Astrocyte (in vitro differentiated cells and primary cell): Measurements from ENCODE around the gene TRAK2. TPM values are rescaled to one million over a fixed set of nuclear protein-coding genes. Genes with fewer than 3 reads are reported as not detected.
"Not testable (repeated sequence)": the region's sequence is repeated elsewhere in the genome, so short reads cannot be mapped to it uniquely, and the experiment has no call there.

Experiments used
- DNase-seq: peaks from one replicate; pipeline ENCODE4 v3.0.0-alpha.2; 2010; ENCODE audit warnings: low read depth
- FAIRE-seq: peaks from 2 replicates; lab custom pipeline; 2011; peaks lifted over from hg19 to GRCh38; lab: Jason Lieb, UNC
- H2AFZ ChIP-seq: 2 replicates; pipeline ENCODE4 v1.6.0; 2012; ENCODE audit warnings: low read depth, low read length, inconsistent platforms
- H3K27ac ChIP-seq: 2 replicates; pipeline ENCODE4 v1.5.1; 2011; ENCODE audit warnings: low read depth, low read length, inconsistent platforms
- H3K27me3 ChIP-seq: 2 replicates; pipeline ENCODE4 v1.6.0; 2011; ENCODE audit warnings: low read length, inconsistent platforms; ENCODE audit not compliant: insufficient read depth
- H3K36me3 ChIP-seq: 2 replicates; pipeline ENCODE4 v1.5.1; 2011; ENCODE audit warnings: low read length, inconsistent platforms; ENCODE audit not compliant: insufficient read depth
- H3K4me1 ChIP-seq: 2 replicates; pipeline ENCODE4 v1.5.1; 2011; ENCODE audit warnings: low read length, inconsistent platforms; ENCODE audit not compliant: insufficient read depth
- H3K4me2 ChIP-seq: 2 replicates; pipeline ENCODE4 v1.6.0; 2012; ENCODE audit warnings: low read length, inconsistent platforms
- H3K4me3 ChIP-seq: 2 replicates; pipeline ENCODE4 v1.5.1; 2011; ENCODE audit warnings: low read depth, mild to moderate bottlenecking, low read length, inconsistent platforms; ENCODE audit not compliant: insufficient read depth
- H3K79me2 ChIP-seq: 2 replicates; pipeline ENCODE4 v1.6.0; 2012; ENCODE audit warnings: mild to moderate bottlenecking, low read length, inconsistent platforms; ENCODE audit not compliant: insufficient read depth
- H3K9ac ChIP-seq: 2 replicates; pipeline ENCODE4 v1.6.0; 2012; ENCODE audit warnings: mild to moderate bottlenecking, low read length, inconsistent platforms
- H3K9me3 ChIP-seq: 2 replicates; pipeline ENCODE4 v1.5.1; 2012; ENCODE audit warnings: low read depth, mild to moderate bottlenecking, low read length, inconsistent platforms; ENCODE audit not compliant: insufficient read depth
- H4K20me1 ChIP-seq: 2 replicates; pipeline ENCODE4 v1.6.0; 2012; ENCODE audit warnings: low read length, inconsistent platforms; ENCODE audit not compliant: insufficient read depth
- H3K27ac Mint-ChIP-seq: one replicate; pipeline ENCODE4 v1.8.0; 2021; ENCODE audit warnings: mild to moderate bottlenecking, mixed read lengths; ENCODE audit not compliant: unreplicated experiment
- H3K27me3 Mint-ChIP-seq: one replicate; pipeline ENCODE4 v1.8.0; 2021; ENCODE audit warnings: low read depth, mixed read lengths; ENCODE audit not compliant: unreplicated experiment
- H3K36me3 Mint-ChIP-seq: one replicate; pipeline ENCODE4 v1.8.0; 2021; ENCODE audit warnings: low read depth, mixed read lengths; ENCODE audit not compliant: unreplicated experiment
- H3K4me1 Mint-ChIP-seq: one replicate; pipeline ENCODE4 v1.8.0; 2021; ENCODE audit warnings: low read depth, mixed read lengths; ENCODE audit not compliant: unreplicated experiment
- H3K4me3 Mint-ChIP-seq: one replicate; pipeline ENCODE4 v1.8.0; 2021; ENCODE audit warnings: mild to moderate bottlenecking, moderate library complexity, mixed read lengths; ENCODE audit not compliant: unreplicated experiment
- H3K9me3 Mint-ChIP-seq: one replicate; pipeline ENCODE4 v1.8.0; 2021; ENCODE audit warnings: mild to moderate bottlenecking, mixed read lengths; ENCODE audit not compliant: unreplicated experiment
- CTCF ChIP-seq: IDR thresholded peaks from 2 replicates; pipeline ENCODE4 v1.5.1; 2011; ENCODE audit warnings: low read depth, mild to moderate bottlenecking, inconsistent platforms, low read length, moderate library complexity; ENCODE audit not compliant: insufficient read depth
- EZH2 ChIP-seq: IDR thresholded peaks from 2 replicates; pipeline ENCODE4 v1.6.1; 2012; ENCODE audit warnings: mild to moderate bottlenecking, low read length, inconsistent platforms; ENCODE audit not compliant: insufficient read depth
- total RNA-seq: library from RNA; stranded (reverse); gene quantifications from 2 replicates; pipeline ENCODE4 v1.2.1, GENCODE V29; 2021

The TRAK2 gene
- total RNA-seq, 1 donor from 2014 or later = 39.1 TPM

- Histone ChIP-seq H3K4me2 (no peak overlapping the region), H3K27me3 (no peaks in the 10 kb centered on the region), H3K27ac (no peak overlapping the region), H3K9ac (no peak overlapping the region), H3K36me3 (no peaks in the 10 kb centered on the region), H3K79me2 (no peaks in the 10 kb centered on the region), H4K20me1 (no peaks in the 10 kb centered on the region), H3K9me3 (peaks cover 4% of the 10 kb centered on the region), H2AFZ (no peak overlapping the region), H3K4me1 (no peaks in the 10 kb centered on the region), H3K4me3 (no peak overlapping the region)
- H3K9me3 Mint-ChIP-seq = peaks cover 21% of the 10 kb centered on the region
- peaks cover 56% of the 10 kb centered on the region for H3K36me3 Mint-ChIP-seq
- H3K4me3 Mint-ChIP-seq = no peak overlapping the region
- TF ChIP-seq CTCF (no peak), EZH2 (no peak)
- FAIRE-seq = no peak
- no peak overlapping the region for H3K27ac Mint-ChIP-seq
- H3K27me3 Mint-ChIP-seq = no peaks in the 10 kb centered on the region
- no peak for DNase-seq
- H3K4me1 Mint-ChIP-seq = no peaks in the 10 kb centered on the region
Measured at GRCh38 chr2:201369775-201370174, 81.5 kb downstream of the TRAK2 start.

- H3K36me3 ChIP-seq, H3K27me3 Mint-ChIP-seq, H2AFZ ChIP-seq, H3K27ac Mint-ChIP-seq, H3K4me1 Mint-ChIP-seq, H3K27ac ChIP-seq, H3K79me2 ChIP-seq, H3K4me3 Mint-ChIP-seq, H3K9me3 ChIP-seq, DNase-seq, H3K4me1 ChIP-seq, H4K20me1 ChIP-seq, H3K4me2 ChIP-seq, H3K9ac ChIP-seq, H3K27me3 ChIP-seq, FAIRE-seq, H3K4me3 ChIP-seq: not testable (repeated sequence)
- peaks cover 56% of the 10 kb centered on the region for H3K36me3 Mint-ChIP-seq
- peaks cover 19% of the 10 kb centered on the region for H3K9me3 Mint-ChIP-seq
Measured at GRCh38 chr2:201369318-201369717, 81.9 kb downstream of the TRAK2 start.

DNA sequence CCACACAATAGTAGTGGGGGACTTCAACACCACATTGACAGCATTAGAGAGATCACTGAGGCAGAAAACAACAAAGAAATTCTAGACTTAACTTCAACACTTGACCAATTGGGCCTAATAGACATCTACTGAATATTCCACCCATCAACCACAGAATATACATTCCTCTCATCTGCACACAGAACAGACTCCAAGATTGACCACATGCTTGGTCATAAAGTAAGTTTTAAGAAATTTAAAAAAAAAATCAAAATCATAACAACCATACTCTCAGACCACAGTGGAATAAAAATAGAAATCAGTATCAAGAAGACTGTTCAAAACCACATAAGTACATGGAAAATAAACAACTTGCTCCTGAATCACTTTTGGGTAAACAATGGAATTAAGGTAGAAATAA is 85.1 kb downstream of the TRAK2 start:
- Histone ChIP-seq H4K20me1 (no peaks in the 10 kb centered on the region), H3K36me3 (no peaks in the 10 kb centered on the region), H3K4me2 (no peak overlapping the region), H3K4me1 (no peaks in the 10 kb centered on the region), H3K27ac (no peak overlapping the region), H2AFZ (no peak overlapping the region), H3K27me3 (no peaks in the 10 kb centered on the region), H3K4me3 (no peak overlapping the region), H3K79me2 (no peaks in the 10 kb centered on the region), H3K9ac (no peak overlapping the region), H3K9me3 (peaks cover 10% of the 10 kb centered on the region)
- H3K9me3 Mint-ChIP-seq = peaks cover 23% of the 10 kb centered on the region
- DNase-seq = peak; percentile 32
- TF ChIP-seq CTCF (no peak), EZH2 (no peak)
- H3K4me3 Mint-ChIP-seq = no peak overlapping the region
- H3K36me3 Mint-ChIP-seq = peaks cover 65% of the 10 kb centered on the region
- no peak for FAIRE-seq
- H3K27me3 Mint-ChIP-seq = no peaks in the 10 kb centered on the region
- no peak overlapping the region for H3K27ac Mint-ChIP-seq
- H3K4me1 Mint-ChIP-seq = peaks cover 3% of the 10 kb centered on the region
